PC-9 (cell line): ENCODE data around the gene S100A4. TPM values are rescaled to one million over a fixed set of nuclear protein-coding genes. Genes with fewer than 3 reads are reported as not detected.

Experiments
- BruUV-seq: library from RNA; stranded (reverse); fragments of 400-500 nt; replicated peaks from 2 replicates; lab custom pipeline; 2021; lab: Mats Ljungman, UMichigan
- CTCF ChIA-PET: fragments of 300-600 bp; sonication (Branson Sonifier 250); formaldehyde crosslinking; loops from one replicate; lab custom pipeline; 2022; ENCODE audit warnings: antibody characterized with exemption; lab: Charles Lee
- POLR2A ChIA-PET: fragments of 300-600 bp; sonication (Branson Sonifier 250); formaldehyde crosslinking; loops from one replicate; lab custom pipeline; 2022; ENCODE audit warnings: antibody characterized with exemption; ENCODE audit not compliant: unreplicated experiment; lab: Charles Lee
- DNase-seq, 2 experiments: peaks; one replicate each; pipeline versions ENCODE4 v3.0.0 to v3.0.0-alpha.2; 2015 to 2022; ENCODE audit warnings: mixed read lengths in 1 of 2
- H2AFZ ChIP-seq: fragments of 200-600 bp; sonication (generic); 2 replicates; pipeline ENCODE4 v1.8.1; 2017; ENCODE audit warnings: antibody characterized with exemption
- H3F3A ChIP-seq: fragments of 200-600 bp; sonication (generic); 2 replicates; pipeline ENCODE4 v1.8.1; 2017; ENCODE audit warnings: antibody characterized with exemption, mild to moderate bottlenecking, low read depth; ENCODE audit not compliant: insufficient read depth
- H3K27ac ChIP-seq: fragments of 200-600 bp; sonication (generic); 2 replicates; pipeline ENCODE4 v1.6.1; 2016; ENCODE audit warnings: mixed run types
- H3K27me3 ChIP-seq: fragments of 200-600 bp; sonication (generic); 2 replicates; pipeline ENCODE4 v1.6.1; 2016; ENCODE audit warnings: low read depth, mixed run types; ENCODE audit not compliant: insufficient read depth
- H3K36me3 ChIP-seq: fragments of 200-600 bp; sonication (generic); 2 replicates; pipeline ENCODE4 v1.6.1; 2016; ENCODE audit warnings: low read depth, mixed run types
- H3K4me1 ChIP-seq: fragments of 200-600 bp; sonication (generic); replicated peaks from 2 replicates; pipeline ENCODE4 v1.6.1; 2016; ENCODE audit warnings: mixed run types; ENCODE audit not compliant: insufficient read depth
- H3K4me2 ChIP-seq: fragments of 200-600 bp; sonication (generic); 2 replicates; pipeline ENCODE4 v1.6.1; 2017; ENCODE audit warnings: mixed run types
- H3K4me3 ChIP-seq: fragments of 200-600 bp; sonication (generic); 2 replicates; pipeline ENCODE4 v1.6.1; 2016; ENCODE audit warnings: mixed run types
- H3K79me2 ChIP-seq: fragments of 200-600 bp; sonication (generic); 2 replicates; pipeline ENCODE4 v1.6.1; 2017; ENCODE audit warnings: low read depth, mixed run types
- H3K9me2 ChIP-seq: fragments of 200-600 bp; sonication (generic); 2 replicates; pipeline ENCODE4 v1.8.1; 2017; ENCODE audit warnings: mild to moderate bottlenecking; ENCODE audit not compliant: insufficient read depth
- H3K9me3 ChIP-seq: fragments of 200-600 bp; sonication (generic); 2 replicates; pipeline ENCODE4 v1.8.1; 2016; ENCODE audit warnings: low read depth; ENCODE audit not compliant: insufficient read depth
- H4K20me1 ChIP-seq: fragments of 200-600 bp; sonication (generic); 2 replicates; pipeline ENCODE4 v1.8.1; 2017; ENCODE audit not compliant: insufficient read depth
- CTCF ChIP-seq: fragments of 200-600 bp; sonication (generic); conservative IDR thresholded peaks from 2 replicates; pipeline ENCODE4 v1.6.1; 2017; ENCODE audit warnings: mixed run types, antibody characterized with exemption, mild to moderate bottlenecking, moderate library complexity
- EZH2 ChIP-seq: fragments of 200-600 bp; sonication (generic); IDR thresholded peaks from 2 replicates; pipeline ENCODE4 v1.8.0; 2017; ENCODE audit warnings: antibody characterized with exemption, low read depth
- intact Hi-C: fragments of 100-400 bp; cut with micrococcal nuclease; formaldehyde crosslinking; loops from one replicate; pipeline ENCODE4 v1.10.0; 2022; ENCODE audit not compliant: unreplicated experiment
- total RNA-seq: library from RNA; stranded (reverse); gene quantifications from 2 replicates; pipeline ENCODE4 v1.2.3, GENCODE V29; 2021

Gene S100A4
- total RNA-seq, 1 experiment from 2014 or later, result 303 TPM

- Histone ChIP-seq H3K4me3 (peak overlapping the region; percentile 61), H3K27ac (peak overlapping the region; percentile 67), H3K9me2 (no peaks in the 10 kb centered on the region), H3K4me2 (peak overlapping the region; percentile 89), H3K27me3 (no peaks in the 10 kb centered on the region), H3K79me2 (peaks cover 16% of the 10 kb centered on the region; the same call in 1 of the 2 replicates), H2AFZ (peak overlapping the region; percentile 65; the same call in 1 of the 2 replicates), H4K20me1 (no peaks in the 10 kb centered on the region), H3K36me3 (no peaks in the 10 kb centered on the region), H3K4me1 (peaks cover 92% of the 10 kb centered on the region), H3K9me3 (no peaks in the 10 kb centered on the region), H3F3A (peaks cover 45% of the 10 kb centered on the region)
- intact Hi-C loops, result loop anchor here (1.0 kb wide), 1 partner anchor 8 kb away; no protein-coding TSS in a partner anchor
- ChIA-PET POLR2A (interaction anchor here (0.5 to 2.2 kb wide), 7 partner anchors 9 to 181 kb away, joined by 3 to 26 read pairs (median 5); partner anchors contain the start of genes CHTOP, S100A2 and S100A6), CTCF (interaction anchor here (0.7 to 0.8 kb wide), 3 partner anchors 22 to 83 kb away, joined by 3 to 5 read pairs (median 3); partner anchors contain the start of gene S100A13)
- TF ChIP-seq CTCF (no peak), EZH2 (no peak)
- TSS peak; percentile 34 for BruUV-seq
- no peak for DNase-seq
Observed at GRCh38 chr1:153544453-153545066, 1.0 kb downstream of the S100A4 start.

DNA sequence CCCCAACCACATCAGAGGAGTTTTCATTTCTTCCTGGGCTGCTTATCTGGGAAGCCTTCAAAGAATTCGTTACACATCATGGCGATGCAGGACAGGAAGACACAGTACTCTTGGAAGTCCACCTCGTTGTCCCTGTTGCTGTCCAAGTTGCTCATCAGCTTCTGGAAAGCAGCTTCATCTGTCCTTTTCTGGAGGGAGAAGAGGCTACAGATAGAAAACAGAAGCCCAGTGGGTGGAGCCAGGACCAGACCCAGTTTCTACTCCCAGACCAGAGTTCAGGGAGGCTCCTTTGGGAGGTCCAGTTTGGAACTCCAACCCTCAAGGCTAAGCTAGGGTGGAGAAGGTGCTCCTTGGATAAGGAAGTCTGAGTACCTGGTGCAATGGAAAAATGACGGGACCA is 1.9 kb downstream of the S100A4 start:
- no peak for DNase-seq
- Histone ChIP-seq H3K4me3 (peak overlapping the region; percentile 61; the same call in 1 of the 2 replicates), H3K36me3 (no peaks in the 10 kb centered on the region), H3K27ac (no peak overlapping the region), H3K9me3 (no peaks in the 10 kb centered on the region), H4K20me1 (no peaks in the 10 kb centered on the region), H2AFZ (no peak overlapping the region), H3F3A (peaks cover 51% of the 10 kb centered on the region), H3K4me2 (peak overlapping the region; percentile 89), H3K79me2 (peaks cover 16% of the 10 kb centered on the region; the same call in 1 of the 2 replicates), H3K4me1 (peaks cover 92% of the 10 kb centered on the region), H3K9me2 (no peaks in the 10 kb centered on the region), H3K27me3 (no peaks in the 10 kb centered on the region)
- no TSS peak for BruUV-seq
- intact Hi-C loops, result loop anchor here (1.0 kb wide), 1 partner anchor 7 kb away; no protein-coding TSS in a partner anchor
- ChIA-PET CTCF (no interaction called here), POLR2A (interaction anchor here (0.7 to 1.2 kb wide), 2 partner anchors 22 to 90 kb away, joined by 4 to 5 read pairs; partner anchors contain the start of gene CHTOP)
- no peak for TF ChIP-seq CTCF
- TF ChIP-seq EZH2, result no peak

GRCh38 chr1:153542956-153543711 is 2.5 kb downstream of the S100A4 start:
- no peaks in the 10 kb centered on the region for H3K27me3 ChIP-seq
- peak overlapping the region; percentile 94 for H3K27ac ChIP-seq
- no peaks in the 10 kb centered on the region for H4K20me1 ChIP-seq
- no peak overlapping the region for H2AFZ ChIP-seq
- H3K9me3 ChIP-seq, result no peaks in the 10 kb centered on the region
- H3K79me2 ChIP-seq, result peaks cover 16% of the 10 kb centered on the region; the same call in 1 of the 2 replicates
- peak overlapping the region; percentile 89 for H3K4me2 ChIP-seq
- H3K36me3 ChIP-seq, result no peaks in the 10 kb centered on the region
- no peaks in the 10 kb centered on the region for H3K9me2 ChIP-seq
- H3K4me1 ChIP-seq, result peaks cover 92% of the 10 kb centered on the region
- no TSS peak for BruUV-seq
- DNase-seq, result no peak
- POLR2A ChIA-PET, result interaction anchor here (0.7 kb wide), 1 partner anchor 23 kb away, joined by 4 read pairs; no protein-coding TSS in a partner anchor
- CTCF ChIA-PET, result no interaction called here
- H3F3A ChIP-seq, result peaks cover 57% of the 10 kb centered on the region
- intact Hi-C loops, result no loop called here
- peak overlapping the region; percentile 61; the same call in 1 of the 2 replicates for H3K4me3 ChIP-seq
- TF ChIP-seq EZH2, result no peak
- TF ChIP-seq CTCF, result no peak
